IMR-90 (cell line): ENCODE results near the gene IREB2. TPM values are rescaled to one million over a fixed set of nuclear protein-coding genes. Genes with fewer than 3 reads are reported as not detected.

Source experiments
- ATAC-seq: fragments of 200-7000 bp; cut with Tn5 transposase; 2 replicates; pipeline ENCODE4 v1.9.1; 2020; ENCODE audit warnings: low read depth, mild to moderate bottlenecking, moderate library complexity
- BruUV-seq: library from RNA; stranded (reverse); fragments of 400-500 nt; replicated peaks from 2 replicates; lab custom pipeline; 2021; lab: Mats Ljungman, UMichigan
- CTCF ChIA-PET: fragments of 300-600 bp; formaldehyde crosslinking; extraction: SDS; loops from one replicate; lab custom pipeline; 2021; ENCODE audit warnings: antibody characterized with exemption; lab: Yijun Ruan, JAX
- POLR2A ChIA-PET: fragments of 300-600 bp; sonication (Branson Sonifier 250); formaldehyde crosslinking; loops from one replicate; lab custom pipeline; 2022; ENCODE audit warnings: antibody characterized with exemption; ENCODE audit not compliant: unreplicated experiment; lab: Charles Lee
- DNase-seq: peaks from one replicate; pipeline ENCODE4 v3.0.0; 2013
- H2AFZ ChIP-seq: replicated peaks from 2 replicates; pipeline ENCODE3; 2013; ENCODE audit warnings: low read length, mild to moderate bottlenecking; ENCODE audit not compliant: poor library complexity
- H2AK5ac ChIP-seq: 2 replicates; pipeline ENCODE4 v1.6.1; 2013; ENCODE audit warnings: low read depth, low read length, inconsistent platforms
- H2AK9ac ChIP-seq: replicated peaks from 2 replicates; pipeline ENCODE3; 2013; ENCODE audit warnings: mild to moderate bottlenecking, low read depth, low read length, moderate library complexity; ENCODE audit not compliant: poor library complexity
- H2BK120ac ChIP-seq: 2 replicates; pipeline ENCODE4 v1.6.1; 2013; ENCODE audit warnings: low read depth, low read length, inconsistent platforms
- H2BK15ac ChIP-seq: 3 replicates; pipeline ENCODE4 v1.6.1; 2013; ENCODE audit warnings: low read depth, low read length, inconsistent platforms
- H2BK20ac ChIP-seq: 2 replicates; pipeline ENCODE4 v1.6.1; 2013; ENCODE audit warnings: low read depth, mild to moderate bottlenecking, inconsistent platforms, low read length, moderate library complexity
- H2BK5ac ChIP-seq: 2 replicates; pipeline ENCODE4 v1.6.1; 2013; ENCODE audit warnings: mild to moderate bottlenecking, low read depth, low read length, inconsistent platforms; ENCODE audit not compliant: poor library complexity, severe bottlenecking
- H3K14ac ChIP-seq: replicated peaks from 2 replicates; pipeline ENCODE4 v1.6.1; 2013; ENCODE audit warnings: low read depth, low read length, inconsistent platforms
- H3K18ac ChIP-seq: 2 replicates; pipeline ENCODE4 v1.6.1; 2013; ENCODE audit warnings: low read depth, low read length, control low read depth
- H3K23ac ChIP-seq: 2 replicates; pipeline ENCODE4 v1.6.1; 2013; ENCODE audit warnings: low read depth, low read length, inconsistent platforms
- H3K27ac ChIP-seq: 2 replicates; pipeline ENCODE4 v1.5.1; 2013; ENCODE audit warnings: mild to moderate bottlenecking, control low read depth, low read length; ENCODE audit not compliant: insufficient read depth
- H3K27me3 ChIP-seq: 2 replicates; pipeline ENCODE4 v1.6.1; 2013; ENCODE audit warnings: low read length; ENCODE audit not compliant: control insufficient read depth, insufficient read depth
- H3K36me3 ChIP-seq: 2 replicates; pipeline ENCODE4 v1.6.1; 2013; ENCODE audit warnings: low read length, mixed read lengths; ENCODE audit not compliant: control insufficient read depth, insufficient read depth
- H3K4ac ChIP-seq: 2 replicates; pipeline ENCODE4 v1.6.1; 2013; ENCODE audit warnings: low read depth, low read length, inconsistent platforms
- H3K4me1 ChIP-seq: 2 replicates; pipeline ENCODE4 v1.6.1; 2013; ENCODE audit warnings: low read length, mixed read lengths; ENCODE audit not compliant: control insufficient read depth, insufficient read depth
- H3K4me2 ChIP-seq: 2 replicates; pipeline ENCODE4 v1.6.1; 2013; ENCODE audit warnings: low read depth, mild to moderate bottlenecking, control low read depth, low read length, moderate library complexity
- H3K4me3 ChIP-seq: 2 replicates; pipeline ENCODE4 v1.5.1; 2013; ENCODE audit warnings: low read depth, mild to moderate bottlenecking, control low read depth, low read length, moderate library complexity; ENCODE audit not compliant: insufficient read depth
- H3K56ac ChIP-seq: 2 replicates; pipeline ENCODE4 v1.6.1; 2013; ENCODE audit warnings: low read length, inconsistent platforms; ENCODE audit not compliant: insufficient read depth; ENCODE audit errors: extremely low read depth
- H3K79me1 ChIP-seq, 2 experiments: 2 replicates each; pipeline ENCODE4 v1.6.1; 2013; ENCODE audit warnings: low read length in 2 of 2, inconsistent platforms in 1 of 2, low read depth in 1 of 2
- H3K9ac ChIP-seq: 2 replicates; pipeline ENCODE4 v1.6.1; 2013; ENCODE audit warnings: low read depth, low read length, control low read depth
- H3K9me1 ChIP-seq: 2 replicates; pipeline ENCODE4 v1.6.1; 2013; ENCODE audit warnings: low read length, inconsistent platforms; ENCODE audit not compliant: insufficient read depth
- H3K9me3 ChIP-seq: 2 replicates; pipeline ENCODE4 v1.6.1; 2013; ENCODE audit warnings: low read length; ENCODE audit not compliant: control insufficient read depth, insufficient read depth
- H4K20me1 ChIP-seq: 2 replicates; pipeline ENCODE4 v1.6.1; 2013; ENCODE audit warnings: low read length, inconsistent platforms; ENCODE audit not compliant: insufficient read depth
- H4K5ac ChIP-seq: 2 replicates; pipeline ENCODE4 v1.6.1; 2013; ENCODE audit warnings: mild to moderate bottlenecking, low read depth, low read length, control low read depth
- H4K8ac ChIP-seq, 2 experiments: 2 replicates each; pipeline ENCODE4 v1.6.1; 2013; ENCODE audit warnings: low read depth in 2 of 2, low read length in 2 of 2, control low read depth in 1 of 2, inconsistent platforms in 1 of 2
- H4K91ac ChIP-seq: 2 replicates; pipeline ENCODE4 v1.6.1; 2013; ENCODE audit warnings: low read depth, low read length, inconsistent platforms; ENCODE audit not compliant: insufficient read depth
- CEBPB ChIP-seq: IDR thresholded peaks from 2 replicates; pipeline ENCODE4 v1.6.1; 2012; ENCODE audit warnings: low read depth, low read length, improper control_type of control experiment
- CTCF ChIP-seq: conservative IDR thresholded peaks from 2 replicates; pipeline ENCODE4 v1.5.1; 2012; ENCODE audit warnings: mild to moderate bottlenecking, low read depth, low read length, improper control_type of control experiment
- ELK1 ChIP-seq: fragments of 150-350 bp; IDR thresholded peaks from 2 replicates; pipeline ENCODE4 v1.6.1; 2016; ENCODE audit warnings: low read depth, mild to moderate bottlenecking, low read length, moderate library complexity, borderline replicate concordance
- FOS ChIP-seq: fragments of 150-350 bp; IDR thresholded peaks from 2 replicates; pipeline ENCODE4 v1.6.1; 2016; ENCODE audit warnings: low read depth, low read length
- MXI1 ChIP-seq: IDR thresholded peaks from 2 replicates; pipeline ENCODE4 v1.6.1; 2012; ENCODE audit warnings: low read depth, mild to moderate bottlenecking, low read length, moderate library complexity, borderline replicate concordance
- NFE2L2 ChIP-seq: fragments of 150-350 bp; IDR thresholded peaks from 2 replicates; pipeline ENCODE4 v1.6.1; 2016; ENCODE audit warnings: low read depth, mild to moderate bottlenecking, low read length
- POLR2A ChIP-seq: IDR thresholded peaks from 2 replicates; pipeline ENCODE4 v1.6.1; 2012; ENCODE audit warnings: mild to moderate bottlenecking, low read depth, low read length
- RAD21 ChIP-seq: IDR thresholded peaks from 2 replicates; pipeline ENCODE4 v1.6.1; 2012; ENCODE audit warnings: low read length, improper control_type of control experiment
- RFX5 ChIP-seq: IDR thresholded peaks from 2 replicates; pipeline ENCODE4 v1.8.0; 2012; ENCODE audit warnings: low read depth, mild to moderate bottlenecking, low read length, moderate library complexity
- SMC3 ChIP-seq: fragments of 150-350 bp; IDR thresholded peaks from 2 replicates; pipeline ENCODE4 v1.6.1; 2016; ENCODE audit warnings: low read depth, mild to moderate bottlenecking, antibody characterized with exemption, low read length, moderate library complexity
- USF2 ChIP-seq: fragments of 150-350 bp; IDR thresholded peaks from 2 replicates; pipeline ENCODE4 v1.6.1; 2017; ENCODE audit warnings: mild to moderate bottlenecking, antibody characterized with exemption, low read length, low read depth
- WGBS, 2 experiments: methylation state at CpG; one replicate each; pipeline versions ENCODE4 v1.1.5 to v1.1.7; 2013; ENCODE audit warnings: missing lambda C conversion rate in 2 of 2; ENCODE audit not compliant: insufficient read length in 1 of 2; ENCODE audit errors: extremely low coverage in 2 of 2; 5-methylcytosine and 5-hydroxymethylcytosine counted together
- dilution Hi-C: fragments of 300-500 bp; cut with HindIII; formaldehyde crosslinking; loops from one replicate; pipeline ENCODE4 v1.14.3; 2018; ENCODE audit warnings: low sequenced_read_pairs; ENCODE audit not compliant: unreplicated experiment
- in situ Hi-C: fragments of 300-500 bp; cut with MboI; formaldehyde crosslinking; loops from 3 replicates; pipeline ENCODE4 v1.14.3; 2019; ENCODE audit warnings: low sequenced_read_pairs, inconsistent platforms, mixed read lengths
- intact Hi-C: fragments of 100-400 bp; cut with micrococcal nuclease; formaldehyde crosslinking; loops from 2 replicates; pipeline ENCODE4 v1.10.0; 2022
- polyA plus RNA-seq, 3 experiments: library from polyadenylated mRNA; depleted of rRNA; stranded (reverse); fragments of >200 nt; gene quantifications; 2 replicates each; pipeline ENCODE4 v1.2.3, GENCODE V29; 2012; ENCODE audit warnings: low replicate concordance in 1 of 3
- total RNA-seq: library from RNA; depleted of rRNA; stranded (reverse); fragments of >200 nt; gene quantifications from 2 replicates; pipeline ENCODE4 v1.2.3, GENCODE V29; 2012

The IREB2 gene
- total and polyA plus RNA-seq, 2 of the 4 experiments (the other 2 are of a cell fraction) = 12.2 to 13.5 TPM

GRCh38 chr15:78492872-78493271 lies 54.9 kb downstream of the IREB2 start:
- peaks cover 3% of the 10 kb centered on the region in 2 experiments; a peak in 2 of 4 replicates for H3K79me1 ChIP-seq
- no peaks in the 10 kb centered on the region for H3K4me1 ChIP-seq
- DNase-seq (peak; percentile 16), ATAC-seq (no peak)
- no peak overlapping the region for H3K4me2 ChIP-seq
- no peak overlapping the region for H3K9ac ChIP-seq
- no peak overlapping the region for H3K27ac ChIP-seq
- no peak overlapping the region for H4K91ac ChIP-seq
- in situ Hi-C loops (no loop called here), intact Hi-C loops (no loop called here), dilution Hi-C loops (no loop called here)
- H3K27me3 ChIP-seq = no peaks in the 10 kb centered on the region
- H3K23ac ChIP-seq = no peak overlapping the region
- H2BK5ac ChIP-seq = no peak overlapping the region
- no peaks in the 10 kb centered on the region for H3K9me3 ChIP-seq
- H3K9me1 ChIP-seq = no peaks in the 10 kb centered on the region
- H4K8ac ChIP-seq = no peak overlapping the region
- H3K18ac ChIP-seq = no peak overlapping the region
- TF ChIP-seq CEBPB (no peak), NFE2L2 (no peak), MXI1 (no peak), POLR2A (no peak), ELK1 (no peak), FOS (no peak), RFX5 (no peak), SMC3 (no peak), USF2 (no peak), CTCF (no peak), RAD21 (no peak)
- BruUV-seq = no TSS peak
- POLR2A ChIA-PET = no interaction called here
- H3K14ac ChIP-seq = no peak overlapping the region
- no peak overlapping the region for H3K4ac ChIP-seq
- no peak overlapping the region for H3K4me3 ChIP-seq
- no peaks in the 10 kb centered on the region for H4K20me1 ChIP-seq
- H2BK20ac ChIP-seq = no peak overlapping the region
- no peak overlapping the region for H2BK15ac ChIP-seq
- CTCF ChIA-PET = no interaction called here
- no peak overlapping the region for H2AK9ac ChIP-seq
- H2AFZ ChIP-seq = no peak overlapping the region
- H2BK120ac ChIP-seq = no peak overlapping the region
- no CpG with 5 or more reads among the region's 1 CpG for WGBS, 2 experiments
- H3K36me3 ChIP-seq = peaks cover 37% of the 10 kb centered on the region
- H2AK5ac ChIP-seq = no peak overlapping the region
- no peak overlapping the region for H4K5ac ChIP-seq
- no peak overlapping the region for H3K56ac ChIP-seq
